H1 (cell line): ENCODE results near the gene JPT1. TPM values are rescaled to one million over a fixed set of nuclear protein-coding genes. Genes with fewer than 3 reads are reported as not detected.

Source experiments
- CTCF ChIA-PET: fragments of 300-600 bp; sonication (Branson Sonifier 250); formaldehyde crosslinking; loops from one replicate; lab custom pipeline; 2021; ENCODE audit not compliant: partially characterized antibody; lab: Charles Lee
- POLR2A ChIA-PET: fragments of 300-600 bp; sonication (Branson Sonifier 250); formaldehyde crosslinking; loops from one replicate; lab custom pipeline; 2021; ENCODE audit warnings: inconsistent platforms; ENCODE audit not compliant: partially characterized antibody; lab: Charles Lee
- DNase-seq, 2 experiments: peaks; one replicate each; pipeline versions ENCODE4 v3.0.0 to v3.0.0-alpha.2; 2010 to 2022; ENCODE audit warnings: low spot score in 2 of 2, low read depth in 1 of 2, mixed read lengths in 1 of 2
- FAIRE-seq: peaks from 2 replicates; lab custom pipeline; 2011; peaks lifted over from hg19 to GRCh38; lab: Jason Lieb, UNC
- H2AFZ ChIP-seq: 2 replicates; pipeline ENCODE4 v1.8.1; 2012; ENCODE audit warnings: low read length, inconsistent platforms
- H2AK5ac ChIP-seq: 2 replicates; pipeline ENCODE4 v1.6.1; 2013; ENCODE audit warnings: low read depth, low read length
- H2BK120ac ChIP-seq: replicated peaks from 2 replicates; pipeline ENCODE3; 2013; ENCODE audit warnings: low read depth, low read length, inconsistent platforms
- H2BK12ac ChIP-seq: 2 replicates; pipeline ENCODE4 v1.6.1; 2013; ENCODE audit warnings: low read depth, low read length
- H2BK15ac ChIP-seq: 2 replicates; pipeline ENCODE4 v1.6.1; 2013; ENCODE audit warnings: low read length
- H2BK20ac ChIP-seq: 2 replicates; pipeline ENCODE4 v1.6.1; 2013; ENCODE audit warnings: low read length
- H2BK5ac ChIP-seq: 2 replicates; pipeline ENCODE4 v1.6.1; 2013; ENCODE audit warnings: low read depth, low read length
- H3K14ac ChIP-seq: 2 replicates; pipeline ENCODE4 v1.6.1; 2013; ENCODE audit warnings: inconsistent platforms; ENCODE audit not compliant: insufficient read length
- H3K18ac ChIP-seq: 2 replicates; pipeline ENCODE4 v1.6.1; 2013; ENCODE audit warnings: low read length; ENCODE audit errors: extremely low read depth
- H3K23ac ChIP-seq: 2 replicates; pipeline ENCODE4 v1.6.1; 2013; ENCODE audit warnings: inconsistent platforms; ENCODE audit not compliant: insufficient read length
- H3K23me2 ChIP-seq: 2 replicates; pipeline ENCODE4 v1.6.1; 2013; ENCODE audit warnings: low read depth, low read length
- H3K27ac ChIP-seq: 2 replicates; pipeline ENCODE4 v1.6.1; 2011; ENCODE audit warnings: low read depth, low read length, inconsistent platforms
- H3K27me3 ChIP-seq, 4 experiments: replicated peaks in 1 of 4; 1 replicate in 1 of 4; 2 replicates in 3 of 4; pipeline versions ENCODE4 v1.6.1 to v1.8.1; 2011 to 2013; ENCODE audit warnings: low read length in 3 of 4, mild to moderate bottlenecking in 3 of 4, inconsistent platforms in 2 of 4, mixed read lengths in 2 of 4, moderate library complexity in 1 of 4; ENCODE audit not compliant: control insufficient read depth in 3 of 4, insufficient read depth in 3 of 4; ENCODE audit errors: extremely low read depth in 1 of 4
- H3K36me3 ChIP-seq, 4 experiments: 2 replicates each; pipeline versions ENCODE4 v1.6.1 to v1.8.1; 2011 to 2013; ENCODE audit warnings: mild to moderate bottlenecking in 4 of 4, low read length in 3 of 4, moderate library complexity in 2 of 4, control low read depth in 1 of 4, inconsistent platforms in 1 of 4; ENCODE audit not compliant: insufficient read depth in 4 of 4, control insufficient read depth in 2 of 4
- H3K4ac ChIP-seq: replicated peaks from 2 replicates; pipeline ENCODE3; 2013; ENCODE audit warnings: low read length, low read depth, mixed read lengths, inconsistent platforms; ENCODE audit not compliant: insufficient read length
- H3K4me1 ChIP-seq, 4 experiments: replicated peaks in 1 of 4; 1 replicate in 1 of 4; 2 replicates in 3 of 4; pipeline versions ENCODE4 v1.6.1 to v1.8.1; 2011 to 2013; ENCODE audit warnings: low read length in 3 of 4, inconsistent platforms in 2 of 4, mixed read lengths in 1 of 4; ENCODE audit not compliant: insufficient read depth in 4 of 4, control insufficient read depth in 3 of 4
- H3K4me2 ChIP-seq, 2 experiments: 2 replicates each; pipeline versions ENCODE4 v1.6.1 to v1.8.1; 2011 to 2013; ENCODE audit warnings: low read depth in 2 of 2, low read length in 2 of 2, control low read depth in 1 of 2, inconsistent platforms in 1 of 2, mild to moderate bottlenecking in 1 of 2; ENCODE audit not compliant: insufficient read depth in 1 of 2
- H3K4me3 ChIP-seq, 4 experiments: fragments of 200-600, 300-600 bp in 1 of 4; sonication (generic), shearing (Covaris generic), sonication (Bioruptor Twin) in 1 of 4; 2 replicates each; pipeline versions ENCODE4 v1.5.1 to v1.8.1; 2011 to 2016; ENCODE audit warnings: low read length in 4 of 4, low read depth in 3 of 4, control low read depth in 2 of 4, inconsistent platforms in 2 of 4, mild to moderate bottlenecking in 2 of 4, mixed read lengths in 1 of 4, moderate library complexity in 1 of 4; ENCODE audit not compliant: insufficient read depth in 2 of 4; ENCODE audit errors: extremely low read depth in 1 of 4
- H3K56ac ChIP-seq: replicated peaks from 2 replicates; pipeline ENCODE3; 2013; ENCODE audit warnings: low read depth, mild to moderate bottlenecking, mixed read lengths, low read length, inconsistent platforms; ENCODE audit not compliant: insufficient read length
- H3K79me1 ChIP-seq: 2 replicates; pipeline ENCODE4 v1.6.1; 2013; ENCODE audit warnings: low read depth, low read length, control low read depth
- H3K79me2 ChIP-seq, 2 experiments: 2 replicates each; pipeline versions ENCODE4 v1.6.1 to v1.8.1; 2012 to 2013; ENCODE audit warnings: low read length in 2 of 2, mild to moderate bottlenecking in 2 of 2, inconsistent platforms in 1 of 2; ENCODE audit not compliant: insufficient read depth in 2 of 2, control insufficient read depth in 1 of 2
- H3K9ac ChIP-seq, 4 experiments: replicated peaks in 1 of 4; 1 replicate in 1 of 4; 2 replicates in 3 of 4; pipeline versions ENCODE4 v1.6.1 to v1.8.1; 2011 to 2013; ENCODE audit warnings: low read depth in 3 of 4, low read length in 3 of 4, control low read depth in 2 of 4, mild to moderate bottlenecking in 2 of 4, moderate library complexity in 2 of 4, inconsistent platforms in 1 of 4; ENCODE audit errors: extremely low read depth in 1 of 4
- H3K9me3 ChIP-seq, 2 experiments: 2 replicates each; pipeline versions ENCODE4 v1.6.1 to v1.8.1; 2012 to 2013; ENCODE audit warnings: mild to moderate bottlenecking in 2 of 2, moderate library complexity in 2 of 2, control low read depth in 1 of 2, inconsistent platforms in 1 of 2, low read depth in 1 of 2, low read length in 1 of 2, mixed read lengths in 1 of 2; ENCODE audit not compliant: insufficient read depth in 2 of 2
- H4K20me1 ChIP-seq, 2 experiments: replicated peaks in 1 of 2; 2 replicates each; pipeline versions ENCODE3 to v1.8.1; 2011 to 2013; ENCODE audit warnings: inconsistent platforms in 2 of 2, low read length in 2 of 2, mild to moderate bottlenecking in 1 of 2; ENCODE audit not compliant: insufficient read depth in 2 of 2, control insufficient read depth in 1 of 2
- H4K5ac ChIP-seq: 2 replicates; pipeline ENCODE4 v1.6.1; 2013; ENCODE audit warnings: low read length, low read depth, mixed read lengths, inconsistent platforms; ENCODE audit not compliant: insufficient read length
- H4K8ac ChIP-seq: 2 replicates; pipeline ENCODE4 v1.8.0; 2013; ENCODE audit warnings: mild to moderate bottlenecking, moderate library complexity, low read length, inconsistent platforms; ENCODE audit not compliant: insufficient read depth; ENCODE audit errors: extremely low read depth
- H4K91ac ChIP-seq: replicated peaks from 2 replicates; pipeline ENCODE3; 2013; ENCODE audit warnings: low read length, mixed read lengths, inconsistent platforms; ENCODE audit not compliant: insufficient read length
- SP1 ChIP-seq: IDR thresholded peaks from 2 replicates; pipeline ENCODE4 v1.6.1; 2011; ENCODE audit warnings: low read depth, low read length
- TAF1 ChIP-seq: IDR thresholded peaks from 2 replicates; pipeline ENCODE4 v1.6.1; 2011; ENCODE audit warnings: mild to moderate bottlenecking, low read depth, low read length
- WGBS, 2 experiments: shearing (Covaris generic) in 1 of 2; methylation state at CpG; one replicate each; pipeline versions ENCODE4 v1.1.6 to v1.1.7; 2013 to 2015; ENCODE audit warnings: low lambda C conversion rate in 2 of 2, mixed read lengths in 2 of 2, inconsistent platforms in 1 of 2, low coverage in 1 of 2, missing lambda C conversion rate in 1 of 2; ENCODE audit not compliant: insufficient replicate concordance in 2 of 2, insufficient coverage in 1 of 2, insufficient read length in 1 of 2; ENCODE audit errors: extremely low coverage in 1 of 2, missing lambda C conversion rate in 1 of 2; 5-methylcytosine and 5-hydroxymethylcytosine counted together
- polyA plus RNA-seq, 7 experiments: library from polyadenylated mRNA; depleted of rRNA in 3 of 7; stranded (reverse) in 5 of 7; unstranded in 2 of 7; fragments of >200 nt in 5 of 7; fragments of 200-250 nt in 2 of 7; gene quantifications; 1 replicate in 5 of 7; 2 replicates in 1 of 7; 4 replicates in 1 of 7; pipeline versions ENCODE4 v1.2.1 to v1.2.3, GENCODE V29; 2011 to 2013; ENCODE audit warnings: missing spikeins in 2 of 7, mixed read lengths in 2 of 7
- total RNA-seq: library from RNA; stranded (reverse); fragmentation: NEBNext Ultra II Directional; extraction: Animal tissue kit (Norgen Biotek cat#: 25700); gene quantifications from 2 replicates; pipeline ENCODE4 v1.2.1, GENCODE V29; 2021

The JPT1 gene
- total and polyA plus RNA-seq, 2 of the 8 experiments (the other 6 are each of a cell fraction or from before 2014, with no cell fraction given) = 154 to 369 TPM

- Histone ChIP-seq H3K27me3 (no peaks in the 10 kb centered on the region), H3K4me2 (peak overlapping the region; percentile 66 to 99), H3K27ac (0 out of 2 replicates have a peak overlapping the region, but pooled peaks have one; percentile 39), H2BK20ac (no peak overlapping the region), H2AFZ (no peak overlapping the region), H3K23me2 (peaks cover 6% of the 10 kb centered on the region), H2BK5ac (peak overlapping the region; percentile 13; the same call in 1 of the 2 replicates), H3K4me3 (peak overlapping the region; percentile 20 to 48 (median 30); a peak in 5 of 8 replicates), H4K20me1 (no peaks in the 10 kb centered on the region), H3K79me2 (peaks cover 29 to 40% of the 10 kb centered on the region in 2 experiments), H3K79me1 (peaks cover 5% of the 10 kb centered on the region; the same call in 1 of the 2 replicates), H4K91ac (no peak overlapping the region), H3K4ac (no peak overlapping the region), H2AK5ac (no peak overlapping the region), H3K9me3 (no peaks in the 10 kb centered on the region), H3K23ac (no peak overlapping the region), H4K8ac (no peak overlapping the region), H2BK12ac (no peak overlapping the region), H2BK120ac (no peak overlapping the region), H3K36me3 (no peaks in the 10 kb centered on the region), H3K4me1 (peaks cover 3 to 12% (median 9%) of the 10 kb centered on the region in 4 experiments; a peak in 6 of 7 replicates), H4K5ac (no peak overlapping the region), H3K56ac (no peak overlapping the region), H3K18ac (no peak overlapping the region), H2BK15ac (no peak overlapping the region), H3K9ac (no peak overlapping the region), H3K14ac (no peak overlapping the region)
- TF ChIP-seq SP1 (0 out of 2 replicates have a peak, but pooled peaks have one; percentile 32), TAF1 (no peak)
- no peak for FAIRE-seq
- WGBS, 2 experiments = 43% methylated on average over 3 of the region's 3 CpGs; no CpG with 5 or more reads in 1 of the 2 experiments
- no peak for DNase-seq
- POLR2A ChIA-PET = interaction anchor here (0.6 to 11.6 kb wide), 48 partner anchors 8 to 257 kb away, joined by 3 to 213 read pairs (median 4); partner anchors contain the start of genes ARMC7, CDR2L, GGA3 and MRPL58
- CTCF ChIA-PET = interaction anchor here (1.3 to 1.4 kb wide), 3 partner anchors 17 to 142 kb away, joined by 3 to 7 read pairs (median 4); no protein-coding TSS in a partner anchor
These were observed 884 bp upstream of the JPT1 start for GRCh38 chr17:75155191-75155601.
